SH-SY5Y (cell line): Measurements from ENCODE around the gene CRHR2.

Experiments
- GATA2 ChIP-seq: IDR thresholded peaks from 2 replicates; pipeline ENCODE4 v1.6.1; 2011; ENCODE audit warnings: mild to moderate bottlenecking, low read depth, low read length
- GATA3 ChIP-seq: IDR thresholded peaks from 2 replicates; pipeline ENCODE4 v1.6.1; 2011; ENCODE audit warnings: low read depth, mild to moderate bottlenecking, low read length, moderate library complexity

Gene CRHR2

DNA sequence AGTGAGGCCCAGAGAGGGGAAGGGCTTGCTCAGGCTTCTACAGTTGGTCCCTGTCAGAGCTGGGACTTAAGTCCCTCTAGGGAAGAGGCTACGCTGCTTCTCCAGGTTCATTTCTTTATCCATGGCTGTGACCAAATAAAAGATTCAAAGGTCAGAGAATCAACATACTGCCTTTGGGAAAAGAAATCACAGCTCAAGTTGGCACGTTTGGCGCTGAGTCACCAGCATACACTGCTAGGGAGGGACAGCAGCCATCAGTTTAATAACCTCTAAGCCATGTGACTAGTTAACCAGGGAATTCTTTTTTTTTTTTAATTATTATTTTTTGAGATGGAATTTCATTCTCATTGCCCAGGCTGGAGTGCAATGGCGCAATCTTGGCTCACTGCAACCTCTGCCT lies 28.4 kb upstream of the CRHR2 start:
- no peak for TF ChIP-seq GATA3
- TF ChIP-seq GATA2 = no peak

GRCh38 chr7:30709549-30709948 lies 27.3 kb upstream of the CRHR2 start:
- TF ChIP-seq GATA3 (no peak), GATA2 (no peak)

DNA sequence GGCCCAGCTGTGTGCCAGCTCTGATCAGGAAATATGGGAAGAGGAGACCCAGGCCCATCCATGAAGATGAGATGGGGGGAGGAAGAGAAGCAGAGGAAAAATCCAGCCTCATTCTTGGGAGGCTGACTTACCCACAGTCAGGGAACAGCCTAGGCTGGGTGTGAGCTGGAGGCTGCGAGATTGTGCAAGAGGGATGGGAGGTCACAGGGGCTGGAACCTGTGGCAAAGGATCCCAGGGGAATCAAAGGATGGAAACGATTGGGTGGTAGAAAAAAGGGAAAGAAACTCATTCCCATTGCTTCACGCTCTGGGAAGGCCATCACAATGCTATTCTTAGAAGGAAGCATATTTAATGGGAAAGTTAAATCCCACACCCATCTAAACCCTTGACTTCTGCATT lies 26.7 kb upstream of the CRHR2 start:
- TF ChIP-seq GATA3 (no peak), GATA2 (no peak)

DNA sequence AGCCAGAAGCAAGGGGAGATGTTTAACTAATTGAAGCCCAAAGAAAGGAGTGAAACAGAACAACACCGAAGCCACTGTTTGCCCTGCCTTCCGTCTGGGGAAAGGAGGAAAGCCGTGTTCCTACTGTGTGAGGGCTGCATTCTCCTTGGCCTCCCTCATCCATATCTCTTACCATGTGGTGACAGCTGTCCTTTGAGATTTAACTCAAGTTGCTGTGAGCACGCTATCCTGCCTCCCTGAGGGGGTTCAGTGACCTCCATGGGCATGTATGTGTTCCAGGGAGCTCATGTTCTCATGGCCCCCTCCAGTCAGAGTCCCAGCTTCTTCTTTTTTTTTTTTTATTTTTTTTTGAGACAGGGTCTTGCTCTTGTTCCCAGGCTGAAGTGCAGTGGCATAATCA lies 26.2 kb upstream of the CRHR2 start:
- TF ChIP-seq GATA3 (no peak), GATA2 (no peak)

GRCh38 chr7:30707391-30708357 lies 25.4 kb upstream of the CRHR2 start:
- TF ChIP-seq GATA2 (no peak), GATA3 (no peak)

DNA sequence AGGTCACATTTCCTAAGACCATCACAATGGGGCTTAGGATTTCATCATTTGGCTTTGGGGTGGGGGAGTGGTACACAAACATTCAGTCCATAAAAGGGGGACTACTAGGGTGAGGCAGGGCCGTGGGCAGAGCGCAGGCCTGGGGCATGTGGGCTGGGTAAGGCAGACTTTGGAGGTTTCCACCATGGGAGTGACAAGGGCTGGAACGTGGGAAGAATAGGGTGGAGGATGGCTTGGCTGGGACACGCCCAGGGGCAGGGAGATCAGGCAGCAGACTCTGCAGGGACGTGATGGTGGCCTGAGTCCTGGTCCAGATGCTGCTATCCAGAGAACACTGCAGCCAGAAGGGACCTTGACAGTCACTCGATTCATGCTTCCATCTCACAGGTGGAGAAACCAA lies 24.7 kb upstream of the CRHR2 start:
- TF ChIP-seq GATA3 (no peak), GATA2 (no peak)

DNA sequence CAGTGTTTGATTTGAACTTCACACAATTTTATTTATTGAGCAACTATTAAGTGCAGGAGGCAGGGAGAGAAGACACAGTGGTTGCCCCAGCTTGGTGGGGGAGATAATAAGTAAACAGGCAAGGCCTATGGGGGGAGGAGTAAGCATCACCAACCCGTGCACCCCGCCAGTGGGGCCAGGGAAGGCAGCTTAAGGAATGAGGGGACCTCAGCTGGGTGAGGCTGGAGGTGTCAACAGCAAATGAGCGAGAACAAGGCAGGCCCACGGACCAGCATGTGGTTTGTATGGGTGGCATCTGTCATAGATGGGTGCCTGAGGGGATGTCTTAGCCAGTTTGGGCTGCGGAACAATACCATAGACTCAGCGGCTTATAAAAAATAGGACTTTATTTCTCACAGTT lies 24.1 kb upstream of the CRHR2 start:
- TF ChIP-seq GATA2 = no peak
- no peak for TF ChIP-seq GATA3

- TF ChIP-seq GATA2 (no peak), GATA3 (no peak)
Measured at GRCh38 chr7:30705596-30705995, 23.3 kb upstream of the CRHR2 start.

GRCh38 chr7:30705008-30705407 lies 22.8 kb upstream of the CRHR2 start:
- TF ChIP-seq GATA3 (no peak), GATA2 (no peak)

DNA sequence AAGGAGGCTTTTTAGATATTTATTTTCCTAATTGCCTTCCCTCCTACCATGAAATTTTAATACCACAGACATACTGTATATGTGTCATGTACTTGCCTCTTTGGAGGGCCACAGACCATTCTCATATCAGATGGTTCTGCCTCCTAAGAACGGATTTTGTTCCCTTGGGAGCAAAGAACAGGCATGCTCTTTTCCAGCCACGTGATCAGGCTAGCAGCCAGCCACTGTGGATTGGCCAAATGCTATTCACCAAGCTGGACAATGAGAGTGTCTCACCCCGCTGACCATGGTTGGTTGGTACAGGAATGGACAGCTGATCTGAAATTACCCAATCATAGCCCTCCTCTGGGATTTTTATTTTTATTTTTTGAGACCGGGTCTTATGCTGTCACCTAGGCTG lies 21.5 kb upstream of the CRHR2 start:
- TF ChIP-seq GATA3 = no peak
- no peak for TF ChIP-seq GATA2

DNA sequence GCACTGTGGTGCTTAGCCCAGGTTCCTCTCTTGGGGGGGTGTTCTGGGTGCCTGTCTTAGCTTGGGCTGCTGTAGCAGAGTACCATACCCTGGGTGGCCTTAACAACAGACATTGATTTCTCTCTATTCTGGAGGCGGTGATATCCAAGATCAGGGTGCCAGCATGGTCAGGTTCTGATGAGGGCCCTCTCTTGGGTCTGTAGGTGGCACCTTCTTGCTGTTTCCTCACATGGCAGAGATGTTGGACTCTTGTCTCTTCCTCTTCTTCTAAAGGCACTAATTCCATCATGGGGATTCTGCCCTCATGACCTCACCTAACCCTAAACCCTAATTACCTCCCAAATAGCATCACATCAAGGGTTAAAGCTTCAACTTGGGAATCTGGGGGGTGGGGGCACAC lies 19.9 kb upstream of the CRHR2 start:
- TF ChIP-seq GATA3 (no peak), GATA2 (no peak)

GRCh38 chr7:30700941-30701340 lies 18.7 kb upstream of the CRHR2 start:
- TF ChIP-seq GATA3 (no peak), GATA2 (no peak)

- TF ChIP-seq GATA3 = no peak
- TF ChIP-seq GATA2 = no peak
Measured at GRCh38 chr7:30699706-30700495, 17.6 kb upstream of the CRHR2 start.

DNA sequence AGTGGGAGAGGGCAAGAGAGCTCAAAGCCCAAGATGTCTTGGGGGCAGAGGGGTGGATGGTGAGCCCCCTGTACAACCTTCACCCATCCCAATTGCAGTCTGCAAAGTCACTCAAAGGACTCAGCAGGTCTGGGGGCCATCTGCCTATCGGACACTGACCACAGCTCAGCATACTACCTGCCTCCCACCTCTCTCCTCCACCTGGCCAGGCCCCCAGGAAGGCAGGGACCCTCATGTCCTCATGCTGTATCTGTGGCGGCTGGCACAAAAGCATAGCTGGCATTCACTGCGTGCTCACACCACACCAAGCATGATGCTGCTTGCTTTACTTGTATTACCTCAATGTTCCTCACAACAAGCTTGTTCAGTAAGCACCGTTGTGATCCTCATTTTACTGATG lies 16.2 kb upstream of the CRHR2 start:
- TF ChIP-seq GATA3 (no peak), GATA2 (no peak)
